ENCODE results near the gene LONP1. TPM values are rescaled to one million over a fixed set of nuclear protein-coding genes. Genes with fewer than 3 reads are reported as not detected.

Gene LONP1
- total RNA-seq, 2 donors from 2014 or later, result 48.9 to 49.1 TPM

DNA sequence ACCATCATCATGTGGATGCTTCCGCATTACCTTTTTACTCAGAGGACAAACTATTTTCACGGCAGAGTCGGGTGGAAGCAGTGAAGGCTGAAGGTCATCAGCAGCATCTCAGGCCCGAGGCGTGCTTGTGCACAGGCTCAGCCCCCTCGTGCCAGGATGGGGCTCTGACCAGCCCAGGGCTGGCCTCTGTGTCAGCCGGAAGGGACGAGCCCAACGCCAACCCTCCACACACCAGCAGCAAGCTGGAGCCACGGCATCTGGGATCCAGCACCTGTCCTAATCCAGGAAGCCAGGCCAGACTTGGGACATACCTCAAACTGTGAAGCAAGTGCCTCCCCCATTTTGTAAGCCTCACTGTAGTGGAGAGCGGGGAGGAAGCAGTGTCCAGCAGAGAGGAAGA, 50.7 kb downstream of the LONP1 start:
- no peak for ATAC-seq
- DNase-seq, result no peak
- intact Hi-C loops (cut with DNase I, micrococcal nuclease), result no loop called here

DNA sequence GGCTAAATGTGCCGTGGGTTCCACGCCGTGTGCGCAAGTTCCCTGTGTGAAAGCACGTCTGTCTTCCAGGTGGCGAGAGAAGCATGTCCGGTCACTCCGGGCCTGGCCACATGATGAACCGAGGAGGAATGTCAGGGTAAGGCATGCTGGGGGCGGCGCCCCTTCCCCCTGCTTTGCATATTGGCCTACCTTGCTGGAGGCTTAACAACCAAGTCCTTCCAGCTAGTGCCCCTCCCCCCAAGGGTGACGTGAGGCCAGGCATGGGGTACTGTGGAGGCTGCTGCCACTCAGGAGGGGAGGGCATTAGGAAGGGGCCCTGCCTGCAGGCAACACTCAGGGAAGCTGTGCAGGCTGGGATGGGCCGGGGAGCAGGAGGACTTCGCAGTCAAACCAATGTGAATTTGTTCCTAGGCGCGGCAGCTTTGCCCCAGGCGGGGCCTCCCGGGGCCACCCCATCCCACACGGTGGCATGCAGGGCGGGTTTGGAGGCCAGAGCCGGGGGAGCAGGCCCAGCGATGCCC, 52.1 kb downstream of the LONP1 start:
- intact Hi-C loops (cut with DNase I, micrococcal nuclease), result no loop called here
- DNase-seq, result no peak
- no peak for ATAC-seq

DNA sequence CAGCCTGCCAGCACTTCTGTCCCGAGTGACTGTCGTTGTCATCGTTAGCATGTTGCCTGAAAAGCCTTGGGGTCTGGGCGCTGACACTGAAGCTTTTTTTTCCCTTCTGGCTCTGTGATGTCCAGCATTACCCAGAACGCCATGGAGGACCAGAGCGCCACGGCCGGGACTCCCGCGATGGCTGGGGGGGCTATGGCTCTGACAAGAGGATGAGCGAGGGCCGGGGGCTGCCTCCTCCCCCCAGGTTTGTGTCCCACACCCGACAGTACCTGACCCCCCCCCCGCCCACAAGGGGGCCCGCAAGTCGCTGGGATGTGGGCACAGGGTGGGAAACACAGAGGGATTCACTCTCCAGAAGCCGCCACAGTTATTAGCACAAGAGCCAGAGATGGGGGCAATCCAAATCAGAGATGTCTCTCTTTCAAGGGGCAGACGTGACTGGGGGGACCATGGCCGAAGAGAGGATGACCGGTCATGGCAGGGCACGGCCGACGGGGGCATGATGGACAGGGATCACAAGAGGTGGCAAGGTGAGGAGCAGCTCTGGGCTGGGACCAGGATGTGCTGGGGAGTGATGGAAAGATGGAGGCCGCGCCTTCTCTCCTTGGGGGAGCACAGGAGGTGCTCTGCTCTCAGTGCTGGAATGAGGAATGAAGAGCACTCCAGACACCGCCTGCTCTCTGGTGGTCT, 52.9 kb downstream of the LONP1 start:
- intact Hi-C loops (cut with DNase I, micrococcal nuclease), result no loop called here
- DNase-seq (no peak), ATAC-seq (peak; percentile 13)

GRCh38 chr19:5665781-5666513, 54.0 kb downstream of the LONP1 start:
- DNase-seq (no peak), ATAC-seq (peak; percentile 31)
- intact Hi-C loops (cut with DNase I, micrococcal nuclease), result no loop called here

- ATAC-seq (no peak), DNase-seq (no peak)
- intact Hi-C loops (cut with DNase I, micrococcal nuclease), result no loop called here
These were observed 55.4 kb downstream of the LONP1 start for GRCh38 chr19:5664515-5664914.

GRCh38 chr19:5663904-5664303, 56.0 kb downstream of the LONP1 start:
- DNase-seq (no peak), ATAC-seq (no peak)
- intact Hi-C loops (cut with DNase I, micrococcal nuclease), result no loop called here

DNA sequence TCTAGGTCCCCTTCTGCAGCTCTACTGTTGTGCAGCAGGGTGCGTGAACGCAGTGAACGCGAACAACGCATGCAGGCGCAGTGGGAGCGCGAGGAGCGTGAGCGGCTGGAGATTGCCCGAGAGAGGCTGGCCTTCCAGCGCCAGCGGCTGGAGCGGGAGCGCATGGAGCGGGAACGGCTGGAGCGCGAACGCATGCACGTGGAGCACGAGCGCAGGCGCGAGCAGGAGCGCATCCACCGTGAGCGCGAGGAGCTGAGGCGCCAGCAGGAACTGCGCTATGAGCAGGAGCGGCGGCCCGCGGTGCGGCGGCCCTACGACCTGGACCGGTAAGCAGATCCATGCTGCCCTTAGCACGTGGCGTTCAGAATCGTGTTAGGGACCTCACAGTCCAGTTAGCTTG, 58.5 kb downstream of the LONP1 start:
- no peak for ATAC-seq
- DNase-seq, result no peak
- intact Hi-C loops (cut with DNase I, micrococcal nuclease), result no loop called here

GRCh38 chr19:5655412-5655811, 64.5 kb downstream of the LONP1 start:
- ATAC-seq, result peak; percentile 95
- intact Hi-C loops (cut with DNase I, micrococcal nuclease), result no loop called here
- DNase-seq, result peak in 1 of 2 donors; percentile 30

DNA sequence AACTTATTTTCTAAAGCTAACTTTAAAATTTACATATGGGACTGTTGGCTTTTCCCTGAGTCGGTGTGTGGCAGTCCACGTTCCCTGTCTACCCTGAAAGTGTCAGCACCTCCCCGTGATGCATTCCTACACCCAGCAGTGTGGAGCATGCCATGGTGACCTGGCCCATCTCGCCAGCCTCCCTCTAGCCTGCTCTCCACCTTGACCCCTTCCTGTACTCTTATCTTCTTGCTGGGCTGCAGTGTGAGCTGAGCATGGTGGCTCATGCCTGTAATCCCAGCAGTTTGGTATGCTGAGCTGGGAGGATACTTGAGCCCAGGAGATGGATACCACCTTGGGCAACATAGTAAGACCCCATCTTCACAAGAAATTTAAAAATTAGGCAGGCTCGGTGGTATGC, 65.0 kb downstream of the LONP1 start:
- DNase-seq (no peak), ATAC-seq (no peak)
- intact Hi-C loops (cut with DNase I, micrococcal nuclease), result no loop called here

GRCh38 chr19:5652261-5652660, 67.7 kb downstream of the LONP1 start:
- intact Hi-C loops (cut with DNase I, micrococcal nuclease), result no loop called here
- ATAC-seq (no peak), DNase-seq (no peak)

- intact Hi-C loops (cut with DNase I, micrococcal nuclease), result no loop called here
- no peak for DNase-seq
- ATAC-seq, result no peak
These were observed 68.6 kb downstream of the LONP1 start for GRCh38 chr19:5651361-5651760.

DNA sequence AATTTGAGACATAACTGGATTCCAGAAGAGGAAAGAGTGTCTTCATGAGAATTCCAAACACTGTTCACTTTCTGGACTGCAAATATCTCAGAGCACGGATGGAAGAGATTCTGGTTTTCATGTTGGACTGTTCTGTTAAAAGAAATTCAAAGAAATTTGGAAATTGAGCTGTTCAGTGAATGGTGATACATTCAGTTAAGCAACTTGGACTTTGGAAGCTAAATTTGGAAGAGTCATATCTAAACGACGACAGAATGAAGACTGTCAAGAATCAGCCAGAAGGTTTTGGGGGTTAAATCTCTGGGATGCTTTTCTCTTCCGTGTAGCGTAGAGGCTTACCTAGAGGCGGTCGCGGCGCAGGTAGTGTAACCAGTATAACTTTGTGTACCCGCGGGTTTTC, 71.5 kb downstream of the LONP1 start:
- ATAC-seq, result no peak
- no peak for DNase-seq
- intact Hi-C loops (cut with DNase I, micrococcal nuclease), result no loop called here

DNA sequence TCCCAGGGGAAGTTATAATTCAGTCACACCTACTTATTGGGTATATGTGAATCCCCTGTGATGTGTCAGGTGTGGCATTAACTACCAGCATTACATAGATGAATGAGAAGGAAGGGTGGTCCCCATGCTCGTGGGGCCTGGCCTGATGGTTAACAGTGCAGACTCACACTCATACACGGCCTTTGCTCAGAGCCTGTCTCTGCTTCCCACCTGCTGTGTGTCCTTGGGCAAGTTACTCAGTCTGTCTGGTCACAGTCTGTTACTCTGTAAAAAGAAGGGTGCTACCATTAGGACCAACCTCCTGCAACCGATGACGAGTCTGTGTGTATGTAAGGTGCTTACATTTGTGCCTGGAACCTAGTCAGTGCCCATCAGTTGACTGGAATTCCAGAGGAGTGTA, 73.2 kb downstream of the LONP1 start:
- DNase-seq (no peak), ATAC-seq (no peak)
- intact Hi-C loops (cut with DNase I, micrococcal nuclease), result no loop called here

GRCh38 chr19:5645409-5645808, 74.5 kb downstream of the LONP1 start:
- intact Hi-C loops (cut with DNase I, micrococcal nuclease), result no loop called here
- DNase-seq (no peak), ATAC-seq (no peak)

- no peak for DNase-seq
- intact Hi-C loops (cut with DNase I, micrococcal nuclease), result no loop called here
- ATAC-seq, result no peak
These were observed 75.9 kb downstream of the LONP1 start for GRCh38 chr19:5644037-5644436.

DNA sequence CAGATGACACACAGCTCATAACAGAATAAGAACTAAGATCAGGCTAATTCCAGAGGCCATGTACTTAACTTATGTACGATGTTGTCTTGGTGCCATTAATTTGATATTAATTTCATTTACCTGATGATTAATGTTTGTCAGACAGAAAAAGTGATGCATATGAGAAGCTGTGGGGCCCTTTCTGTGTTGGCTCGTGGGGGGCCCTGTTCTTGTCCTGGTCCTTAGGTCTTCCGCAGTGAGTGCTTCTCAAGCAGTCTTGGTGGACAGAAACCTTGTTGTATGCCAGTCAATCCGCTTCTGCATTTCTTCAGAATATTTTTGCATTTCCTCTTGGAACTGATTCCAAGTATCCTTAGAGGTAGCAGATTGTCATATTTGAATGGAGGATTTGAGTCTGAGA, 76.9 kb downstream of the LONP1 start:
- no peak for ATAC-seq
- intact Hi-C loops (cut with DNase I, micrococcal nuclease), result no loop called here
- DNase-seq, result no peak

- intact Hi-C loops (cut with DNase I, micrococcal nuclease), result no loop called here
- DNase-seq (no peak), ATAC-seq (no peak)
These were observed 77.7 kb downstream of the LONP1 start for GRCh38 chr19:5642204-5642603.

Data from left colon (tissue), 2 donors.